GM10248 (cell line): ENCODE measurements around the gene FAM53A.

Experiments
- CTCF ChIA-PET: fragments of 300-600 bp; sonication (Branson Sonifier 250); formaldehyde crosslinking; extraction: SDS; loops from one replicate; lab custom pipeline; 2021; ENCODE audit warnings: antibody characterized with exemption; lab: Yijun Ruan, JAX
- POLR2A ChIA-PET: fragments of 350-650 bp; sonication (Branson Sonifier 250); formaldehyde crosslinking; extraction: SDS; loops from one replicate; lab custom pipeline; 2020; ENCODE audit warnings: antibody characterized with exemption; lab: Yijun Ruan, JAX
- DNase-seq: peaks from one replicate; pipeline ENCODE4 v3.0.0; 2012; ENCODE audit errors: extremely low spot score
- CTCF ChIP-seq: IDR thresholded peaks from 2 replicates; pipeline ENCODE4 v1.5.1; 2012; ENCODE audit warnings: mild to moderate bottlenecking, low read depth; ENCODE audit errors: extremely low read depth, missing control alignments, control extremely low read depth

Gene FAM53A

GRCh38 chr4:1717129-1718094, 33.3 kb upstream of the FAM53A start:
- ChIA-PET POLR2A (interaction anchor here (0.6 kb wide), 1 partner anchor 14 kb away, joined by 7 read pairs; no protein-coding TSS in a partner anchor), CTCF (interaction anchor here (1.5 to 18.5 kb wide), 2 partner anchors 9 to 25 kb away, joined by 5 to 374 read pairs; no protein-coding TSS in a partner anchor)
- TF ChIP-seq CTCF, result no peak
- no peak for DNase-seq

GRCh38 chr4:1716065-1716945, 32.2 kb upstream of the FAM53A start:
- DNase-seq, result no peak
- no peak for TF ChIP-seq CTCF
- CTCF ChIA-PET, result interaction anchor here (1.5 to 18.5 kb wide), 2 partner anchors 10 to 24 kb away, joined by 5 to 374 read pairs; no protein-coding TSS in a partner anchor
- POLR2A ChIA-PET, result no interaction called here

GRCh38 chr4:1715002-1715758, 31.1 kb upstream of the FAM53A start:
- no peak for DNase-seq
- ChIA-PET CTCF (interaction anchor here (3.8 to 9.6 kb wide), 2 partner anchors 11 to 21 kb away, joined by 25 to 149 read pairs; no protein-coding TSS in a partner anchor), POLR2A (interaction anchor here (0.6 kb wide), 1 partner anchor 10 kb away, joined by 3 read pairs; no protein-coding TSS in a partner anchor)
- TF ChIP-seq CTCF, result no peak

GRCh38 chr4:1714303-1715001, 30.3 kb upstream of the FAM53A start:
- ChIA-PET CTCF (interaction anchor here (0.8 to 9.6 kb wide), 4 partner anchors 9 to 20 kb away, joined by 4 to 149 read pairs (median 16); no protein-coding TSS in a partner anchor), POLR2A (interaction anchor here (0.6 kb wide), 1 partner anchor 11 kb away, joined by 3 read pairs; no protein-coding TSS in a partner anchor)
- TF ChIP-seq CTCF, result no peak
- DNase-seq, result no peak

- DNase-seq, result no peak
- CTCF ChIA-PET, result interaction anchor here (0.8 to 9.6 kb wide), 6 partner anchors 10 to 32 kb away, joined by 3 to 149 read pairs (median 5); no protein-coding TSS in a partner anchor
- POLR2A ChIA-PET, result interaction anchor here (1.0 kb wide), 1 partner anchor 20 kb away, joined by 9 read pairs; no protein-coding TSS in a partner anchor
These were observed 29.1 kb upstream of the FAM53A start for GRCh38 chr4:1713003-1713851.

More at GRCh38 chr4:1713003-1713851, 29.1 kb upstream of the FAM53A start:
- TF ChIP-seq CTCF, result no peak
